ENCODE results near the gene NR1H3. TPM values are rescaled to one million over a fixed set of nuclear protein-coding genes. Genes with fewer than 3 reads are reported as not detected.

Gene NR1H3
- total and polyA plus RNA-seq, 10 of the 15 experiments (the other 5 are each of a cell fraction or from before 2014, with no cell fraction given): 2.6 to 8.9 (median 4.5) TPM

- TF ChIP-seq ZBTB4 (CRISPR knock-in tag; IDR thresholded peaks at IDR 0.05) (no peak), BCLAF1 (IDR thresholded peaks at IDR 0.05) (no peak)
Observed at GRCh38 chr11:47247502-47247901, 10.3 kb upstream of the NR1H3 start (continued).

DNA sequence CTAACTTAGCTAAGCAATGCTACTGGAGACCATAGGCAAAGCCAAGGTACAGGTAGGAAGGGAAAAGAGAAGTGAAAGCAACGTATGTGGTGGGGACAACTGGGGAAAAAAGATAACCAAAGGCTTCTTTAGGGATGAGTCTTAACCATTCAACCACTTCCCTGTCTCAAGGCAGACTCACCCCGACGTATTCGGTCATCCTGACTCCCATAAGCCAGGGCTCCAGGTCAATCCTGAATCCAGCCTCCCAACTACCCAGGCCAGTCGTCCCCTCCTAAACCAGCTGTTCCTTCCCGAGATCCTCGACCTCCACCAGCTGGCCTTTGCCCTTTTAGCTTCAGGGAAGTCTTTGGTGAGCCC, 9.5 kb upstream of the NR1H3 start:
- Histone ChIP-seq H3K4me1 (ENCODE audit: control insufficient read depth, insufficient read depth, low read length) (peaks cover 8% of the 10 kb centered on the region), H2AFZ (ENCODE audit: control insufficient read depth, low read depth, low read length) (peak overlapping the region; percentile 100), H3K27me3 (replicated peaks in 1 of 2; ENCODE audit: control insufficient read depth in 2 of 2, insufficient read depth in 2 of 2, low read length in 1 of 2) (no peaks in the 10 kb centered on the region), H3K27ac (ENCODE audit: control insufficient read depth, insufficient read depth) (peak overlapping the region; percentile 90), H3K4me3 (peak overlapping the region; percentile 91), H3K36me3 (ENCODE audit: control insufficient read depth in 2 of 2, insufficient read depth in 2 of 2, low read length in 1 of 2) (peaks cover 0 to 5% of the 10 kb centered on the region in 2 experiments; a peak in 2 of 4 replicates), H3K79me2 (ENCODE audit: control insufficient read depth, insufficient read depth, low read length) (peaks cover 25% of the 10 kb centered on the region), H4K20me1 (ENCODE audit: control insufficient read depth, insufficient read depth) (no peaks in the 10 kb centered on the region), H3K9ac (ENCODE audit: control insufficient read depth, insufficient read depth, low read length) (peak overlapping the region; percentile 93), H3K4me2 (ENCODE audit: control insufficient read depth, insufficient read depth) (peak overlapping the region; percentile 97), H3K9me3 (replicated peaks; ENCODE audit: control insufficient read depth, insufficient read depth, low read length) (no peaks in the 10 kb centered on the region)
- ChIA-PET CTCF (interaction anchor here (0.9 to 3.4 kb wide), 18 partner anchors 9 to 178 kb away, joined by 3 to 37 read pairs (median 4); partner anchors contain the start of genes ARFGAP2, DDB2, NR1H3 and PSMC3), RAD21 (ENCODE audit: unreplicated experiment) (interaction anchor here (1.1 to 3.9 kb wide), 13 partner anchors 11 to 547 kb away, joined by 3 to 65 read pairs (median 4); partner anchors contain the start of genes ARHGAP1, DDB2, PSMC3 and SLC39A13), POLR2A (interaction anchor here (0.6 to 4.8 kb wide), 17 partner anchors 9 to 600 kb away, joined by 3 to 63 read pairs (median 4); partner anchors contain the start of genes DDB2, MADD, NUP160 and PSMC3), SMC1A (ENCODE audit: uncharacterized antibody, unreplicated experiment) (interaction anchor here (0.5 to 3.7 kb wide), 16 partner anchors 9 to 205 kb away, joined by 3 to 36 read pairs (median 4); partner anchors contain the start of genes DDB2 and NR1H3)
- FAIRE-seq: no peak
- WGBS (ENCODE audit: insufficient coverage, insufficient replicate concordance, low lambda C conversion rate, missing lambda C conversion rate): 0% methylated on average over 7 of the region's 7 CpGs
- BruUV-seq (replicated peaks): TSS peak; percentile 88
- ATAC-seq: peak; percentile 61
- peak; percentile 39 for DNase-seq (ENCODE audit: low read depth, low spot score)
- in situ Hi-C loops (cut with MboI) (no loop called here), intact Hi-C loops (cut with micrococcal nuclease; ENCODE audit: unreplicated experiment) (loop anchor here (2.0 kb wide), 1 partner anchor 71 kb away; the partner anchor contains the start of gene ARFGAP2)
- TF ChIP-seq ATF7 (IDR thresholded peaks at IDR 0.05; ENCODE audit: low read depth) (no peak), SIN3A (IDR thresholded peaks at IDR 0.05; ENCODE audit: low read depth, low read length) (no peak), NFIC (IDR thresholded peaks at IDR 0.05; ENCODE audit: low read depth, low read length) (peak; percentile 48; the same call in 1 of the 2 replicates), CREM (IDR thresholded peaks at IDR 0.05; ENCODE audit: low read depth) (no peak), SP1 (IDR thresholded peaks at IDR 0.05; ENCODE audit: low read depth, low read length) (no peak), CHD4 (IDR thresholded peaks at IDR 0.05) (no peak), TCF12 (IDR thresholded peaks at IDR 0.05; ENCODE audit: low read depth, low read length) (no peak), POU2F2 (IDR thresholded peaks at IDR 0.05; ENCODE audit: borderline replicate concordance, low read depth, low read length) (no peak), CEBPZ (IDR thresholded peaks at IDR 0.05; ENCODE audit: low read depth, low read length) (no peak), POLR2AphosphoS5 (IDR thresholded peaks at IDR 0.05; ENCODE audit: low read length) (no peak)

Measured in GM12878 (cell line).